ENCODE measurements around the gene PHYH. TPM values are rescaled to one million over a fixed set of nuclear protein-coding genes. Genes with fewer than 3 reads are reported as not detected.
"Not testable (repeated sequence)": the region's sequence is repeated elsewhere in the genome, so short reads cannot be mapped to it uniquely, and the experiment has no call there.

Gene PHYH
- total and polyA plus RNA-seq, 3 experiments from 2014 or later = 15.6 to 16.5 (median 15.7) TPM

- CTCF ChIA-PET = no interaction called here
- no peak for DNase-seq
- peaks cover 0 to 5% (median 0%) of the 10 kb centered on the region in 3 donors for H3K36me3 Mint-ChIP-seq
Observed at GRCh38 chr10:13268310-13268709, 31.6 kb downstream of the PHYH start.

DNA sequence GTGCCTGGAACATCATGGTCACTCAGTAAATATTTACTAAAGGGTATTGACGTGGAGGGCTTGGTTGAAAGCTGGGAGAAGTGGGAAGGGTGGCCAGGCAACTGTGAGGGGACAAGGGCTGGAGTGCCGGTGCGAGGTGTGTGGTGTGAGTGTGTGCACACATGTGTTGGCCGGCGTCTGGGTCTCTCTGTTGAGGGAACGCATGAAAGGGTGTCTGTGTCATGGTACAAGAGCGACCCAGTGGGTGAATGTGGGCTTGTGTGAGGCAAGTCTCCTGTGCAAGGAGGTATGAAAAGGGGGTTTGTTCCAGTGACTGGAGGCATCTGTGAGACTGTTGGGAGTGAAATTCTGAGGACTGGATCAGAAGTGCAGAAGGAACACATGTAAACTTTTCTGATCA lies 36.3 kb downstream of the PHYH start:
- Histone ChIP-seq H3K36me3 (ENCODE audit: insufficient read depth, low read length) (no peaks in the 10 kb centered on the region), H3K27ac (ENCODE audit: low read depth, low read length) (no peak overlapping the region), H3K27me3 (ENCODE audit: insufficient read depth, low read length, poor library complexity, severe bottlenecking) (no peaks in the 10 kb centered on the region), H3K4me3 (ENCODE audit: low read length) (no peak overlapping the region), H3K4me1 (ENCODE audit: insufficient read depth, low read length) (no peaks in the 10 kb centered on the region), H3K9me3 (ENCODE audit: low read length) (no peaks in the 10 kb centered on the region)
- no peak overlapping the region for H3K4me3 Mint-ChIP-seq
- H3K9me3 Mint-ChIP-seq = peaks cover 0 to 3% (median 0%) of the 10 kb centered on the region in 5 donors
- peaks cover 0 to 8% (median 3%) of the 10 kb centered on the region in 3 donors for H3K36me3 Mint-ChIP-seq
- no peak for DNase-seq
- POLR2A ChIA-PET = no interaction called here
- peaks cover 14 to 40% of the 10 kb centered on the region in 2 donors for H3K27me3 Mint-ChIP-seq
- H3K4me1 Mint-ChIP-seq = no peaks in the 10 kb centered on the region
- no peak overlapping the region for H3K27ac Mint-ChIP-seq
- CTCF ChIA-PET = no interaction called here

More at GRCh38 chr10:13268310-13268709, 31.6 kb downstream of the PHYH start:
- H3K4me3 Mint-ChIP-seq = no peak overlapping the region
- H3K27ac ChIP-seq (ENCODE audit: low read depth, low read length) = no peak overlapping the region
- H3K4me1 Mint-ChIP-seq = peaks cover 11 to 15% (median 11%) of the 10 kb centered on the region in 3 donors
- no peaks in the 10 kb centered on the region for H3K36me3 ChIP-seq (ENCODE audit: insufficient read depth, low read length)
- H3K9me3 ChIP-seq (ENCODE audit: low read length) = no peaks in the 10 kb centered on the region
- no peak overlapping the region for H3K27ac Mint-ChIP-seq
- peaks cover 7 to 26% of the 10 kb centered on the region in 2 donors for H3K27me3 Mint-ChIP-seq
- H3K4me1 ChIP-seq (ENCODE audit: insufficient read depth, low read length) = no peaks in the 10 kb centered on the region
- no peak overlapping the region for H3K4me3 ChIP-seq (ENCODE audit: low read length)
- H3K9me3 Mint-ChIP-seq = no peaks in the 10 kb centered on the region
- H3K27me3 ChIP-seq (ENCODE audit: insufficient read depth, low read length, poor library complexity, severe bottlenecking) = no peaks in the 10 kb centered on the region
- POLR2A ChIA-PET = no interaction called here

- CTCF ChIA-PET = no interaction called here
- H3K27me3 ChIP-seq (ENCODE audit: insufficient read depth, low read length, poor library complexity, severe bottlenecking) = no peaks in the 10 kb centered on the region
- no peak overlapping the region for H3K27ac ChIP-seq (ENCODE audit: low read depth, low read length)
- no peak overlapping the region for H3K27ac Mint-ChIP-seq
- H3K36me3 Mint-ChIP-seq = peaks cover 0 to 8% (median 3%) of the 10 kb centered on the region in 3 donors
- no peak overlapping the region for H3K4me3 ChIP-seq (ENCODE audit: low read length)
- DNase-seq = no peak
- POLR2A ChIA-PET = no interaction called here
- H3K4me1 ChIP-seq (ENCODE audit: insufficient read depth, low read length) = no peaks in the 10 kb centered on the region
- no peaks in the 10 kb centered on the region for H3K4me1 Mint-ChIP-seq
- peaks cover 14 to 48% of the 10 kb centered on the region in 2 donors for H3K27me3 Mint-ChIP-seq
- no peaks in the 10 kb centered on the region for H3K9me3 ChIP-seq (ENCODE audit: low read length)
- peaks cover 0 to 3% (median 0%) of the 10 kb centered on the region in 5 donors for H3K9me3 Mint-ChIP-seq
- no peaks in the 10 kb centered on the region for H3K36me3 ChIP-seq (ENCODE audit: insufficient read depth, low read length)
- no peak overlapping the region for H3K4me3 Mint-ChIP-seq
Observed at GRCh38 chr10:13262433-13262832, 37.4 kb downstream of the PHYH start.

DNA sequence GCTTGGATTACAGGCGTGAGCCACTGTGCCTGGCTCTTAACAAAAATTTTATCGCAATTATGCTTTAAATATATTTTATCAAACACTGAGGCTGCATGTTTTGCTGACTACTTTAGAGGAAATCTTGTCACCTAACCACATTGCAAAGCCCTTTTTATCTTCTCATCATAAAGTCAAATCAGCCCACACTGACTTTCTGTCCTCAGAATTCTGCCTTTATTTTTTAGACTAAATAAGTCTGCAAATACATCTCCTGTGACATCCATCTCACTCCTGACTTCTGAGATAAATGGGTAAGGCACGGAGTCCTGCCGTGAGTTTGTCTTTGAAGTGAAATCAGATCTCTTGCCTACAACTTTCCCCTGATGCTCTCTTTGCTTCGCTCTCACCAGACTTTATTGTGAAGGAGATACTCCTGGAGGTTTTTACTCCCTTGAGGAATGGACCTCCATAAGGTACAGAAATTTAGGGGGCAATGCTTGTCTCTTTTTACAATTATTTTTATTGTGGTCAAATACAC lies 42.2 kb downstream of the PHYH start:
- POLR2A ChIA-PET = no interaction called here
- Mint-ChIP-seq H3K9me3 (peaks cover 0 to 3% (median 0%) of the 10 kb centered on the region in 5 donors), H3K27ac (no peak overlapping the region), H3K4me3 (no peak overlapping the region), H3K27me3 (peaks cover 17 to 33% of the 10 kb centered on the region in 2 donors), H3K4me1 (no peaks in the 10 kb centered on the region), H3K36me3 (peaks cover 0 to 3% (median 0%) of the 10 kb centered on the region in 3 donors)
- no peak overlapping the region for H3K27ac ChIP-seq (ENCODE audit: low read depth, low read length)
- no peaks in the 10 kb centered on the region for H3K9me3 ChIP-seq (ENCODE audit: low read length)
- no peak for DNase-seq
- no peaks in the 10 kb centered on the region for H3K4me1 ChIP-seq (ENCODE audit: insufficient read depth, low read length)
- H3K27me3 ChIP-seq (ENCODE audit: insufficient read depth, low read length, poor library complexity, severe bottlenecking) = no peaks in the 10 kb centered on the region
- H3K4me3 ChIP-seq (ENCODE audit: low read length) = no peak overlapping the region
- CTCF ChIA-PET = no interaction called here
- no peaks in the 10 kb centered on the region for H3K36me3 ChIP-seq (ENCODE audit: insufficient read depth, low read length)

DNA sequence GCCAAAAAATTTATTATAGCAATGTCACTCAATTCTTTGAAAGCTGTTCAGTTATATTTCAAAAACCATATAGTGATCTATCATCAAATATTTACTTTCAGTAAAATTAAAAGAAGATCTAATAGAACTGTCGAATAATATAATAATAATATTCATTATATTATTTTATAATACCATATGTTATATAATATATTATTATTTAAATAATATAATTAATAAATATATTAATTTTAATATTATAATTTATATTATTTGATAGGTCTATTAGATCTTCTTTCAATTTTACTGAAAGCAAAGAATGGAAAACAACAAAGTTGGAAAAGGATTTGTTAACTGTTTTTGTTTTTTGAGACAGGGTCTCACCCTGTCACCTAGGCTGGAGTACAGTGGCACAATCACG lies 43.2 kb downstream of the PHYH start:
- H3K27ac Mint-ChIP-seq = no peak overlapping the region
- H3K27me3 Mint-ChIP-seq = peaks cover 17 to 28% of the 10 kb centered on the region in 2 donors
- Histone ChIP-seq H3K4me3 (ENCODE audit: low read length) (no peak overlapping the region), H3K27ac (ENCODE audit: low read depth, low read length) (no peak overlapping the region), H3K4me1 (ENCODE audit: insufficient read depth, low read length) (no peaks in the 10 kb centered on the region), H3K36me3 (ENCODE audit: insufficient read depth, low read length) (no peaks in the 10 kb centered on the region), H3K27me3 (ENCODE audit: insufficient read depth, low read length, poor library complexity, severe bottlenecking) (no peaks in the 10 kb centered on the region), H3K9me3 (ENCODE audit: low read length) (no peaks in the 10 kb centered on the region)
- CTCF ChIA-PET = no interaction called here
- H3K4me1 Mint-ChIP-seq = no peaks in the 10 kb centered on the region
- no peak overlapping the region for H3K4me3 Mint-ChIP-seq
- no peak for DNase-seq
- POLR2A ChIA-PET = no interaction called here
- H3K36me3 Mint-ChIP-seq = no peaks in the 10 kb centered on the region
- peaks cover 0 to 2% (median 0%) of the 10 kb centered on the region in 5 donors for H3K9me3 Mint-ChIP-seq

- H3K27ac ChIP-seq (ENCODE audit: low read depth, low read length) = no peak overlapping the region
- no peaks in the 10 kb centered on the region for H3K9me3 Mint-ChIP-seq
- H3K36me3 Mint-ChIP-seq = no peaks in the 10 kb centered on the region
- H3K4me1 ChIP-seq (ENCODE audit: insufficient read depth, low read length) = no peaks in the 10 kb centered on the region
- DNase-seq = no peak
- no peaks in the 10 kb centered on the region for H3K36me3 ChIP-seq (ENCODE audit: insufficient read depth, low read length)
- ChIA-PET CTCF (no interaction called here), POLR2A (no interaction called here)
- H3K4me1 Mint-ChIP-seq = no peaks in the 10 kb centered on the region
- H3K27me3 ChIP-seq (ENCODE audit: insufficient read depth, low read length, poor library complexity, severe bottlenecking) = no peaks in the 10 kb centered on the region
- no peaks in the 10 kb centered on the region for H3K9me3 ChIP-seq (ENCODE audit: low read length)
- H3K4me3 ChIP-seq (ENCODE audit: low read length) = no peak overlapping the region
- peaks cover 11 to 24% of the 10 kb centered on the region in 2 donors for H3K27me3 Mint-ChIP-seq
- no peak overlapping the region for H3K27ac Mint-ChIP-seq
- no peak overlapping the region for H3K4me3 Mint-ChIP-seq
Observed at GRCh38 chr10:13253726-13254125, 46.1 kb downstream of the PHYH start.

- H3K4me3 ChIP-seq (ENCODE audit: low read length) = no peak overlapping the region
- Mint-ChIP-seq H3K27ac (no peak overlapping the region), H3K4me3 (no peak overlapping the region), H3K27me3 (peaks cover 3% of the 10 kb centered on the region in 2 donors), H3K9me3 (no peaks in the 10 kb centered on the region), H3K36me3 (no peaks in the 10 kb centered on the region), H3K4me1 (no peaks in the 10 kb centered on the region)
- no peaks in the 10 kb centered on the region for H3K36me3 ChIP-seq (ENCODE audit: insufficient read depth, low read length)
- no peak overlapping the region for H3K27ac ChIP-seq (ENCODE audit: low read depth, low read length)
- no peaks in the 10 kb centered on the region for H3K4me1 ChIP-seq (ENCODE audit: insufficient read depth, low read length)
- no peak for DNase-seq
- H3K27me3 ChIP-seq (ENCODE audit: insufficient read depth, low read length, poor library complexity, severe bottlenecking) = no peaks in the 10 kb centered on the region
- H3K9me3 ChIP-seq (ENCODE audit: low read length) = no peaks in the 10 kb centered on the region
- ChIA-PET POLR2A (no interaction called here), CTCF (no interaction called here)
Observed at GRCh38 chr10:13247784-13248183, 52.1 kb downstream of the PHYH start.

- Mint-ChIP-seq H3K36me3 (no peaks in the 10 kb centered on the region), H3K9me3 (no peaks in the 10 kb centered on the region), H3K4me1 (no peaks in the 10 kb centered on the region), H3K27ac (no peak overlapping the region), H3K27me3 (peaks cover 3% of the 10 kb centered on the region in 2 donors), H3K4me3 (no peak overlapping the region)
- Histone ChIP-seq H3K27me3 (ENCODE audit: insufficient read depth, low read length, poor library complexity, severe bottlenecking) (no peaks in the 10 kb centered on the region), H3K36me3 (ENCODE audit: insufficient read depth, low read length) (no peaks in the 10 kb centered on the region), H3K4me3 (ENCODE audit: low read length) (no peak overlapping the region), H3K9me3 (ENCODE audit: low read length) (no peaks in the 10 kb centered on the region), H3K4me1 (ENCODE audit: insufficient read depth, low read length) (no peaks in the 10 kb centered on the region), H3K27ac (ENCODE audit: low read depth, low read length) (no peak overlapping the region)
- ChIA-PET CTCF (no interaction called here), POLR2A (no interaction called here)
- no peak for DNase-seq
Observed at GRCh38 chr10:13247246-13247645, 52.6 kb downstream of the PHYH start.

- POLR2A ChIA-PET, H3K36me3 Mint-ChIP-seq: not testable (repeated sequence)
Observed at GRCh38 chr10:13242260-13242659, 57.6 kb downstream of the PHYH start.

More at GRCh38 chr10:13242260-13242659, 57.6 kb downstream of the PHYH start:
- H3K27me3 Mint-ChIP-seq; H3K4me3 ChIP-seq (ENCODE audit: low read length); H3K27ac Mint-ChIP-seq; H3K4me1 Mint-ChIP-seq; H3K4me1 ChIP-seq (ENCODE audit: insufficient read depth, low read length); H3K9me3 Mint-ChIP-seq; H3K9me3 ChIP-seq (ENCODE audit: low read length); CTCF ChIA-PET; DNase-seq; H3K27me3 ChIP-seq (ENCODE audit: insufficient read depth, low read length, poor library complexity, severe bottlenecking); H3K27ac ChIP-seq (ENCODE audit: low read depth, low read length); H3K4me3 Mint-ChIP-seq; H3K36me3 ChIP-seq (ENCODE audit: insufficient read depth, low read length): not testable (repeated sequence)

All from CD8-positive, alpha-beta memory T cell (primary cell).